ENCODE measurements around the gene PGPEP1.
"Not testable (repeated sequence)": the region's sequence is repeated elsewhere in the genome, so short reads cannot be mapped to it uniquely, and the experiment has no call there.

PGPEP1 gene

GRCh38 chr19:18368504-18369222 is 28.3 kb downstream of the PGPEP1 start:
- no peak for DNase-seq

GRCh38 chr19:18373407-18373891 is 33.1 kb downstream of the PGPEP1 start:
- DNase-seq: no peak

- peak; percentile 99 for DNase-seq
Observed at GRCh38 chr19:18373892-18374629, 33.7 kb downstream of the PGPEP1 start.

GRCh38 chr19:18377026-18377425 is 36.6 kb downstream of the PGPEP1 start:
- no peak for DNase-seq

GRCh38 chr19:18379803-18380747 is 39.7 kb downstream of the PGPEP1 start:
- DNase-seq: peak; percentile 83

- no peak for DNase-seq
Observed at GRCh38 chr19:18380843-18381242, 40.4 kb downstream of the PGPEP1 start.

- not testable (repeated sequence) for DNase-seq
Observed at GRCh38 chr19:18383622-18384021, 43.2 kb downstream of the PGPEP1 start.

- DNase-seq: no peak
Observed at GRCh38 chr19:18384775-18385174, 44.4 kb downstream of the PGPEP1 start.

- no peak for DNase-seq
Observed at GRCh38 chr19:18385359-18385674, 44.9 kb downstream of the PGPEP1 start.

GRCh38 chr19:18385675-18386542 is 45.5 kb downstream of the PGPEP1 start, which contains the start of gene GDF15:
Gene GDF15, plus strand, starts transcription at chr19:18386158. Its CDS starts 32 bp downstream, at chr19:18386190.
- peak; percentile 90 for DNase-seq

GRCh38 chr19:18386543-18387271 is 46.3 kb downstream of the PGPEP1 start:
- DNase-seq: no peak

- peak; percentile 39 for DNase-seq
Observed at GRCh38 chr19:18388100-18388959, 47.9 kb downstream of the PGPEP1 start.

- DNase-seq: no peak
Observed at GRCh38 chr19:18388960-18389725, 48.7 kb downstream of the PGPEP1 start.

- no peak for DNase-seq
Observed at GRCh38 chr19:18389726-18390064, 49.3 kb downstream of the PGPEP1 start.

- DNase-seq: no peak
Observed at GRCh38 chr19:18390065-18390907, 49.9 kb downstream of the PGPEP1 start.

GRCh38 chr19:18391509-18392075 is 51.2 kb downstream of the PGPEP1 start:
- no peak for DNase-seq

GRCh38 chr19:18392417-18392816 is 52.0 kb downstream of the PGPEP1 start:
- peak; percentile 90 for DNase-seq

- no peak for DNase-seq
Observed at GRCh38 chr19:18392926-18393325, 52.5 kb downstream of the PGPEP1 start.

All from NCI-H226 (cell line).